HG03196 (cell line): Measurements from ENCODE around the gene SAMD4B.
"Not testable (repeated sequence)": the region's sequence is repeated elsewhere in the genome, so short reads cannot be mapped to it uniquely, and the experiment has no call there.

Experiments
- ATAC-seq: cut with Tn5 transposase; IDR thresholded peaks from one replicate; pipeline ENCODE4 v1.9.1; 2021; ENCODE audit not compliant: unreplicated experiment

Gene SAMD4B

GRCh38 chr19:39333507-39333906 lies 8.7 kb upstream of the SAMD4B start:
- no peak for ATAC-seq

GRCh38 chr19:39334444-39334976 lies 7.7 kb upstream of the SAMD4B start:
- ATAC-seq = no peak

- no peak for ATAC-seq
Measured at GRCh38 chr19:39335168-39335548, 7.1 kb upstream of the SAMD4B start.

- no peak for ATAC-seq
Measured at GRCh38 chr19:39336483-39336882, 5.7 kb upstream of the SAMD4B start.

GRCh38 chr19:39339674-39340073 lies 2.5 kb upstream of the SAMD4B start:
- ATAC-seq = no peak

- not testable (repeated sequence) for ATAC-seq
Measured at GRCh38 chr19:39340156-39340555, 2.1 kb upstream of the SAMD4B start.

- ATAC-seq = no peak
Measured at GRCh38 chr19:39341129-39341718, 997 bp upstream of the SAMD4B start.

- no peak for ATAC-seq
Measured at GRCh38 chr19:39342647-39343305, 555 bp downstream of the SAMD4B start.

GRCh38 chr19:39345956-39346355 lies 3.7 kb downstream of the SAMD4B start:
- ATAC-seq = no peak

- ATAC-seq = no peak
Measured at GRCh38 chr19:39347332-39348164, 5.3 kb downstream of the SAMD4B start.

- ATAC-seq = no peak
Measured at GRCh38 chr19:39349326-39349725, 7.1 kb downstream of the SAMD4B start.

- no peak for ATAC-seq
Measured at GRCh38 chr19:39350156-39350555, 7.9 kb downstream of the SAMD4B start.

- peak; percentile 63 for ATAC-seq
Measured at GRCh38 chr19:39351537-39352064, 9.4 kb downstream of the SAMD4B start.

- ATAC-seq = no peak
Measured at GRCh38 chr19:39352381-39353255, 10.4 kb downstream of the SAMD4B start.

GRCh38 chr19:39355253-39355652 lies 13.0 kb downstream of the SAMD4B start:
- ATAC-seq = no peak

- no peak for ATAC-seq
Measured at GRCh38 chr19:39356073-39356472, 13.9 kb downstream of the SAMD4B start.

GRCh38 chr19:39356647-39357046 lies 14.4 kb downstream of the SAMD4B start:
- no peak for ATAC-seq

GRCh38 chr19:39359026-39359425 lies 16.8 kb downstream of the SAMD4B start:
- ATAC-seq = no peak

GRCh38 chr19:39360599-39360998 lies 18.4 kb downstream of the SAMD4B start:
- ATAC-seq = no peak
